ENCODE measurements around the gene KCNK16. TPM values are rescaled to one million over a fixed set of nuclear protein-coding genes. Genes with fewer than 3 reads are reported as not detected.

Gene KCNK16
- total RNA-seq, 2 donors from 2014 or later: not detected

DNA sequence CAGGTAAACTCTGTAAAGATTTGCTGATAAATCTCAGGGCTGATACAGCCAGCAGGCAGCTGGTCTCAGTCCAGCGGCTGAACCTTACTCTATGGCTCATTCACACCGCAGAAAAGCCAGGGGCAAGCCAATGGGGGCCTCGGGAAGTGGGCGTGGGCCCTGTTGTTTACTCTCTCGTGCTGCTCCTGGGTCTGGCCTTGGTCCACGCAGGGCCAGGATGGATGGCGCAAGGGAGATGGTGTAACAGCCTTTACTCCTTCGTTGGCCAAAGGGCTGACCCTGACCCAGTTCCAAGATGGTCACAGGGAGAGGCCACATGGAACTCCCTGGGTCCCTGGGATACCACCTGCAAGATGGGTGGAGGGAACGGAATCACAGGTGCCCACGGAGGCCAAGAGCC, 24.4 kb downstream of the KCNK16 start:
- Histone ChIP-seq H3K27ac (no peak overlapping the region), H3K27me3 (no peaks in the 10 kb centered on the region)

GRCh38 chr6:39296745-39297640, 25.5 kb downstream of the KCNK16 start:
- no peak for TF ChIP-seq CTCF (IDR thresholded peaks at IDR 0.05)

More for the DNA sequence above, 24.4 kb downstream of the KCNK16 start:
- DNase-seq (ENCODE audit: low spot score): no peak
- no peaks in the 10 kb centered on the region for H3K36me3 ChIP-seq
- TF ChIP-seq CTCF (IDR thresholded peaks at IDR 0.05): no peak
- peaks cover 0 to 31% of the 10 kb centered on the region in 2 donors for H3K4me1 ChIP-seq
- H3K4me3 ChIP-seq: no peak overlapping the region
- no peaks in the 10 kb centered on the region for H3K9me3 ChIP-seq

DNA sequence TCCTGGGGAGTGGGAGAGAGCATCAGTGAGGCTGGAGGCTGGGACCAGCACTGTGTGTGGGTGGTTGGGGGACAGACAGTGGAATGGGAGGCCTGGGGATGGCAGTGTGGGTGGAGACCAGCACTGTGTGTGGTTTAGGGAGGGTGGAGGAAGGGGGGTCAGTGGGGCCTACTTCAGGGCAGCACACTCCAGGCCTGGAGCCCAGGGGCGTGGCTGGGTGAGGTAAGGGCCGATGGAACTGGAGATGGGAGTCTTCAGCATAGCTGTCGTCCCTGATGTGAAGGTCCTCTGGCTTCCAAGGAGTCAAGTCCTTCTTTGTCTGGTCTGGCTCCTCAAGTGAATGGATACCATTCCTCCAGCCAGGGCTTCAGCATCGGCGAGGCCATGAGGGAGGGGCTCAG, 26.9 kb downstream of the KCNK16 start:
- DNase-seq (ENCODE audit: low spot score): no peak
- Histone ChIP-seq H3K9me3 (no peaks in the 10 kb centered on the region), H3K4me1 (peaks cover 0 to 25% of the 10 kb centered on the region in 2 donors), H3K27me3 (no peaks in the 10 kb centered on the region), H3K36me3 (no peaks in the 10 kb centered on the region), H3K27ac (no peak overlapping the region), H3K4me3 (no peak overlapping the region)
- no peak for TF ChIP-seq CTCF (IDR thresholded peaks at IDR 0.05)

More at GRCh38 chr6:39296745-39297640, 25.5 kb downstream of the KCNK16 start:
- no peak overlapping the region for H3K4me3 ChIP-seq
- H3K27me3 ChIP-seq: no peaks in the 10 kb centered on the region
- DNase-seq (ENCODE audit: low spot score): peak; percentile 89
- H3K36me3 ChIP-seq: no peaks in the 10 kb centered on the region
- H3K27ac ChIP-seq: peak overlapping the region; percentile 12 to 40
- no peaks in the 10 kb centered on the region for H3K9me3 ChIP-seq
- H3K4me1 ChIP-seq: peaks cover 0 to 25% of the 10 kb centered on the region in 2 donors

DNA sequence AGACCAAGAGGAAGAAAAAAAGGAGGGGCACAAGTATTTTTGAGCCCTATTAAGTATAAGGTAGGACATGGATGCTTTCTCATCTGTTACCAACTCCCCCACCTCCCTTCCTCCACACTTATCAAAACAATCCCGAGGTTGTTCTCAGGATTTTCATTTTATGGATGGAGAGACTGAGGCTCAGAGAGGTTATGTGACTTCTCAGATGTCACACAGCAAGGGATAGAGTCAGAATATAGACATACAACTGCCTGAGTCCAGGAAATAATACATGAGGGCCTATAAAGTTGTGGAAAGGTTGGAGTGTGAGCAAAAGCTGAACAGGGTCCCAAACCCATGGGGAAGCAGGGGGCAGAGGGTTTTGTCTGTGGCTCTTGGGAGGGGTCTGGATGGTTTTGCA, 27.6 kb downstream of the KCNK16 start:
- DNase-seq (ENCODE audit: low spot score): no peak
- Histone ChIP-seq H3K27me3 (no peaks in the 10 kb centered on the region), H3K36me3 (no peaks in the 10 kb centered on the region), H3K27ac (no peak overlapping the region), H3K4me1 (peaks cover 0 to 25% of the 10 kb centered on the region in 2 donors), H3K4me3 (no peak overlapping the region), H3K9me3 (no peaks in the 10 kb centered on the region)
- no peak for TF ChIP-seq CTCF (IDR thresholded peaks at IDR 0.05)

- DNase-seq (ENCODE audit: low spot score): no peak
- H3K4me3 ChIP-seq: no peak overlapping the region
- H3K27ac ChIP-seq: no peak overlapping the region
- peaks cover 0 to 25% of the 10 kb centered on the region in 2 donors for H3K4me1 ChIP-seq
- no peaks in the 10 kb centered on the region for H3K36me3 ChIP-seq
- H3K27me3 ChIP-seq: no peaks in the 10 kb centered on the region
- no peak for TF ChIP-seq CTCF (IDR thresholded peaks at IDR 0.05)
- H3K9me3 ChIP-seq: no peaks in the 10 kb centered on the region
These were observed 28.4 kb downstream of the KCNK16 start for GRCh38 chr6:39294133-39294532.
